GM19395 (cell line): ENCODE results near the gene ZBTB20.

Experiments
- ATAC-seq: cut with Tn5 transposase; IDR thresholded peaks from one replicate; pipeline ENCODE4 v1.9.1; 2021; ENCODE audit warnings: mild to moderate bottlenecking, moderate library complexity; ENCODE audit not compliant: unreplicated experiment

The ZBTB20 gene

DNA sequence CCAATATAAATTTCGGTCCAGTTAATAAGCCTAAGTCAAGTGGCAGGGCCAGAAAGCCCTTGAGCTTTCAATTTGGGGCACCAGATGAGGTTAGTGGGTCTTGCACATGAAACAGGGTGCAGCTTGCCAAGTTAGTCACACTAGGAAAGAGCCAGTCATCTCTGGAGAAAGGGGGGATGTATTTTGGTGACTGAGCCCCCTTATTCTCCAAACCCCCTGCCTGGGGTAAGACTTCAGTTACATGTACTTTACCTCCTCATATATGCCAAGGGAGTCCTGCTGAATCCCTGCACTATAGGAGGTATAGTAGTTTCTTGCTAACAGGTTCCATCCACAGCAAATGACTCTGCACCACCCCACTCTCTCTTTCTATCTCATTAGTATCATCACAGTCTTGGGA lies 790.6 kb downstream of the ZBTB20 start:
- ATAC-seq = peak; percentile 74

DNA sequence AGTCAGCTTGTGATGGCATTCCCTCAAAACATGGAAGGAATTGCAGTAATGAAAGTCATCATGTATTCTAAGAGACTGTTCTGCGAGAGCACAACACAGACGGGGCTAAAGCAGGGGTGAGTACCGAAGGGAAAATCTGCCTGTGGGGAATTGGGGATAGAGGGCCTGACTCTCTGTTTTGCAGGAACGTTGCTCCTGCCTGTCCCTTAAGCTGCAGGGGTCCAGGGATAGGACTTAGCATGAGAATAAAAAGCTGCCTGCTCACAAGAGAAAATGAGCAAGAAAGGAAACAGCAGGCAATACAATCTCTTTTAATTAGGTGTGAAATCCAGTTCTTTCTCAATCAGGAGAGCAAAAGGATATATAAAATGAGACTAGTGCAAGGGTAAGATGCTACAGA lies 791.0 kb downstream of the ZBTB20 start:
- ATAC-seq = no peak

DNA sequence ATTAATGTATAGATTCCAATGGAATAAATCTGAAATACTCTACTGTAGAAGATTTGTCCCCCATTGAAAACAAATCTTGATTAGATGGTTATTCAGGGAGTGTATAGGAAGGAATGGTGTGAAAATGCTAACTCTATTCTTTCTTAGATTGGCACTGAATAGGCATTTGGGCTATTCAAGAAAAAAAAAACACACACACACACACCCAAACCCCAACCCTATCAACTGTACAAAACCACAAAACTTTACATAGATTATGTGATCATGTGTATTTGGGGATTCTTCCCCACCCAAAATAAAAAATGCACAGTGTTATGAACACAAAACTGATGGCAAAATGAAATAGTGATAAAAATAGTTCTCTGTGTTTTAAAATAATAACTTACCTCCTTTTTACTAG lies 791.4 kb downstream of the ZBTB20 start:
- no peak for ATAC-seq

DNA sequence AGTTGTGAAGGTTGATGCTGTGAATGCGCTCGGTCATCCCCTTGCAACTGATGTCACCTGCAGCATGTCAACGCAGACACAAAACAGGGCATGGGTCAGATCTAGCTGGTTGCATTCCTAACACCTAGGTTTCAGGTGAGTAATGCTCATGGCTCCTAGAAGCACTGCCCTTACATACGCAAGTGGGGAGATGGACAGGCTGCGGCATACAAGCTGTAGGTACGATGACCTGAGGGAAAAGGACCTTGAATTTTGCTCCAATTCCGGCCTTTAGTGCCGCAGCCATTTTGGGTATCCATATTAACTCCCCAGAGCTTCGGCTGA lies 795.3 kb downstream of the ZBTB20 start:
- ATAC-seq = no peak

DNA sequence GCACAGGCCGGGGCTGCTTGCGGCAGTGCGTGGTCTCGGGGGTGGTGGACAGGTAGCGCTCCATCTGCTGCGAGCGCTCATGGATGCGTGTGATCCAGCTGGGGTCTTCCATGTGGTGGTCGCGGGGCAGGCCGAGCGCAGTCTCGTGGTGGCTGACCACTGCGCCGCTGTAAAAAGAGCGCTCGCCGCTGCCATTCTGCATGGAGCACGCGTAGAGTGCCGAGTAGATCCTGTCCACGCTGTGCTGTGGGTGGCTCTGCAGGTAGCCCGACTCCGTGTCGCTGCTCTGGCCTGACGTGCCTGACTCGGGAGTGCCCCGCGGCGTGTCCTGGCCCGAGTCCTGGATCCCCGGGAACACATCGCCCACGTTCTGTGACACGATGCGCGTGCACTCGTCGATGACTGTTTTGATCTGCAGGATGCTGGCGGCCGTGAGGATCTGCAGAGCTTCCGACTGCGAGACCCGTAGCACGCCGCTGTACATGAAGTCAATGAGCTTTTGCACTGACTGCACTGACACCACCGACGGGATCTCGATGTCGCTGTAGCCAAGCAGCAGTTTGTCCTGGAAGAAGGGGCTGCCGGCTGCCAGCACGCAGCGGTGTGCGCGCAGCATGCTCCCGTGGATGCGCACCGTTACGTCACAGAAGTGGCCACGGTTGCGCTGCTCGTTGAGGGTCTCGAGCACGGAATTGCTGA lies 795.8 kb downstream of the ZBTB20 start:
- no peak for ATAC-seq

DNA sequence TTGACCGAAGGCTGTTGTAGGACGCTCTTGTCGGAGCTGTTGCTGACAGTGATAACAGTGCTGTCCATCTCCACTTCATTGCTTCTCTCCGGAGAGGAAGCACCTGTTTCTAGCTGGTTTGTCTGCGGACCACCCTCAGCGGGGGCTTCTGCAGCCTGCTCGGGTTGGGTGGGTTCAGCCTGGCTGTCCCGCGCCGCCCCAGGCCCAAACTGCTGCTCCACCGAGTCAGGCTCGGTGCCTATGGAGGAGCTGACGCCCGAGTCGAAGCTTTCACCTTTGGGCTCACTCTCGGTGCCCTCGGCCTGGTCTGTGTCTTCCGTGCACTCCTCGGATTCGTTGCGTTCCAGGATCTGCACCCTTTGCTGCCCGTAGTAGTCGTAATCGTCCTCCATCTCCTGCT lies 796.4 kb downstream of the ZBTB20 start:
- no peak for ATAC-seq

DNA sequence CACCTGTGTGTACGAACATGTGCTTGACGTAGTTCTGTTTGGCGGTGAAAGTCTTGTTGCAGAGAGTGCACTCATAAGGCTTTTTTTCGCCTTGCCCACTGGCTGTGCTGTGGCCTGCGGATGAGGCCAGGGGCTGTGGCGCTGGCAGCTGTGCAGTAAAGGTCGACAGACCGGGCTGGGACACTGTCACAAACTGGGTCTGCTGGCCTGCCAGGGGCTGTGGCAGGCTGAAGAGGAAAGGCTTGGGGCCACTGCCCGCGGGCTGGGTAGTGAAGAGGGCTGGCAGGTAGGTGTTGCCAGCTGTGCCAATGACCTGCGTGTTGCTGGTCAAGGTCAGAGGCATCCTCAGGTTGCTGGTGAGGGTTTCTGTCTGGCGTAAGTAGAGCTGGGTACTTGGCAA lies 796.8 kb downstream of the ZBTB20 start:
- no peak for ATAC-seq

DNA sequence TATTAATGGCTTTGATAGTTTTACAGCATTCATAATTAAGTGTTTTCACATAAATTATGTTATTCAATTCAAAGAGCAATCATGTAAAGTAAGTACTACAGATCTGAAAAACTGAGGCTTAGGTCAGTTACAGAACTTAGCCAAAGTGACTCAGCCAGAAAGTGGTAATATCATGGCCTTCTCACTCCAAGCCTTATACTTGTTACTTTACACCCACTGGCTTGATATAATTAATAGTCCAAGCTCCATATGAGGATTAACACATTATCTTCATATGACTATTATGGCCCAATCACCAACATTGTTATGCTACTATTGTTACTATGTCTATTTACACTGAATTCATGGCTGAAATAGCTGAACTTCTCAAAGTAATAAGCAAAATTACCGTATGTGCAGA lies 802.6 kb downstream of the ZBTB20 start:
- no peak for ATAC-seq

DNA sequence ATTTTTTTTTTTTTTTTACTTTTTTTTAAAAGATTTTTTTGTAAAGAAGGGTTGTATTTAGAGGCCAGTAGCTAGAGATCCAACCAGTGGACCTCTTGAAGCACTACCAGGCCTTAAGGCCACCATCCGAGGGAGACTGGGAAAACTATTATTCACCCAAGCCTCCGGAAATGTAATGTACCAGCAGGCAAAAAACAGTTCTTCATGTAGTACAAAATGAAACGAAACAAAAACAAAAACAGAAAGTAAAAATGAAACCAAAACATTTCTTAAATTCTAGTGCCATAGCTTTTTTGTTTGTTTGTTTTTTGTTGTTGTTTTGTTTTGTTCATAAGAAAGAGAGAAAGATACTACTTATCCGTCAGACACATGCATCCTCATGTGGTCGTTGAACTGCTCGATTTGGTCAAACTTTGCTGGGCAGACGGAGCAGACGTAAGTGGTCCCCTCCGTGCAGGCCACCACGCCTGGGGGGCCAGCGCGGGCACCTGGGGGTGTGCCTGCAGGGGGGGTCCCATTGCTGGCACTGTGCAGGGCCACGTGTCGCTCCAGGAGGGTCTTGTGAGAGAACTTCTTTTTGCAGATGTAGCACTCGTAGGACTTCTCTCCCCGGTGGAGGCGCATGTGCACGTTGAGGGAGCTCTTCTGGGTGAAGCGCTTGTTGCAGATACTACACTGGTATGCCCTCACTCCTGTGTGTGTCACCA lies 808.3 kb downstream of the ZBTB20 start:
- ATAC-seq = no peak

DNA sequence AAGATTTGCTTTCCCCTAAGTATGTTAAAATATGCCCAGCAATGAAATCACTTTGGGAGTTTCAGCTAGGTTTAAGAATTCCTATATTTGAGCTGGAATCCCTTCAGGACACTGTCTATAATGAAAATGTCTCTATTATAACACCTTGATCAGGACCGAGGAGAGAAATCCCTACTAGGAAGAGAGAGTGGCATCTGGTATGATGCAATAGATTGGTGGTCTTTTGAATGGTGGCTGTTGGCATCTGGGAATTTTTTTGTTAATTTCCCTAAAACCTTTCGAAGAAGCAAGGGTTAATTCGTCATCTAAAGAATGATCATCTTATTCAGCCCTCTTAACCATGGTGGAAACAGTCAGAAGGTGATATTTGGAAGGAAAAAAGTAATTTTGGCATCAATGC lies 810.2 kb downstream of the ZBTB20 start:
- ATAC-seq = no peak

DNA sequence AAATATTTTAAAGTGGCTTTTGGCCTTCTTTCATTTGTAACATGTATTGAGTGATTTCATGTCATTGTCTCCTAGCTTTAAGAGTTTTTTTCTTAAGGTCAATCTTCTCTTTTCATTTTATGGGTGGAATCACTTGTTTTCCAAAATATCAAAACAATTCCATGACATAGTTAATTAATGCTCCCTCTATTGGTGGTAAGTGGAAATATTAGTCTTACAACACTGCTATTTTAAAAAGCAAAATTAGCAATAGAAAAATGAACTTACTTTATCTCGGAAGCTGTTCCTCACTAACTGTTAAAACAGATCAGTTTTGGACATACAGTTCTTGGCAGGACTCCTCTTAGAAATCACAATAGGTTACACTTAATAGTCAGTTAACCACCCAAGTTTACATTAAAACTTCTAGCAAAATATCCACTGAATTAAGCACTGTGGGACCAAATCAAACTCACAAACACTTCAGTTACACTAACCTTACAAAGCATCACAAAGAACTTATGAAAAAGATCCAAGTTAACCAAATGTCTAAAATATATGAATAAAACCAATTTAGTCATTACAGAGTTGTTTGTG lies 810.9 kb downstream of the ZBTB20 start:
- ATAC-seq = no peak

DNA sequence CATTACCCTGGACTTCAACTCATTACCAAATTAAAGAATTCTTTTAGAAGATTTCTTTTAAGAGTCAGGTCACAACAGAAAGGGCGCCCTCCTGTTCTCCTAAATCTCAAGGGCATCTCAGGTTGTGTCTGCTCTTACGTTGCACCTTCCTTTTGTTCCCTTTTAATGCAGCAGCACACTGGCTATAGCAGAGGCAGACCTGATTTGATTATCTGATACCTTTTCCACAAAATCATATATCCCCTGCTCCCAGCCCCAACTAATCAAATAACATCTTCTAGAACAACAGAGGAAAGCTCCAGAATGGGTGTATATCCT lies 813.2 kb downstream of the ZBTB20 start:
- ATAC-seq = no peak

DNA sequence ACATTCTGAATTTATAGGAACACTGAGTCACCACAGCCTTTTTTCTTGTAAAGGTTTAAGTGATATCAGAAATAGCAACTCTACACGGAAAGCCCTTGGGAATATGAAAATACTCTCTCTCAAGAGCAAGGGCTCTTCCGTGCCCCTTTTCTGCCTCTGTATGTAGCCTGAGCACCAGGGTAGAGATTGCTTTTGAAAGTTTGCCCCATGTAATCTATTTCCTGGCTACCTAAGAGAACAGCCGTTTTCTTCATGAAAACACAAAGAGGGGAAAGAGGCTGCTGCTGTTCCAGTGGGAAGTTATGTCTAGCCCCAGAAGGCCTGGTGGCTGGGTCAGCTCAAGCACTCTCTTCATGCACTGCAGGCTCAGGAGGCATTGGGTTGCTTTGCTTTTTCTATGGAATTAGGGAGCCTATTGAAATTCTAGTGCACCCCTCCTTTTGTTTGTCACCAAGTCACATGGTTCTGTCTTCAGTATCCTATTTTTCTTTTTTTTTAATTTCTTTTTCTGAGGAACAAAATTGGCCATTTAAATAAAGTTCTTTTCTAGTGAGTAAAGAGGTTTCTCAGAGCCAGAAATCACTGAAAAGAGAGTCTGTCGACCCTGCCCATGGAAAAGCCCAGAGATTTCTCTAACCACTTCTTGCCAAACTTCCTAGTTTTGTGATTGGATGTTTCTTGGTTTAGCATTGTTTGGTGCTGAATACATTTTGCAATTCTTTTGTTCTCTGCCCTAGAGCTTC lies 813.7 kb downstream of the ZBTB20 start:
- ATAC-seq = peak; percentile 27

DNA sequence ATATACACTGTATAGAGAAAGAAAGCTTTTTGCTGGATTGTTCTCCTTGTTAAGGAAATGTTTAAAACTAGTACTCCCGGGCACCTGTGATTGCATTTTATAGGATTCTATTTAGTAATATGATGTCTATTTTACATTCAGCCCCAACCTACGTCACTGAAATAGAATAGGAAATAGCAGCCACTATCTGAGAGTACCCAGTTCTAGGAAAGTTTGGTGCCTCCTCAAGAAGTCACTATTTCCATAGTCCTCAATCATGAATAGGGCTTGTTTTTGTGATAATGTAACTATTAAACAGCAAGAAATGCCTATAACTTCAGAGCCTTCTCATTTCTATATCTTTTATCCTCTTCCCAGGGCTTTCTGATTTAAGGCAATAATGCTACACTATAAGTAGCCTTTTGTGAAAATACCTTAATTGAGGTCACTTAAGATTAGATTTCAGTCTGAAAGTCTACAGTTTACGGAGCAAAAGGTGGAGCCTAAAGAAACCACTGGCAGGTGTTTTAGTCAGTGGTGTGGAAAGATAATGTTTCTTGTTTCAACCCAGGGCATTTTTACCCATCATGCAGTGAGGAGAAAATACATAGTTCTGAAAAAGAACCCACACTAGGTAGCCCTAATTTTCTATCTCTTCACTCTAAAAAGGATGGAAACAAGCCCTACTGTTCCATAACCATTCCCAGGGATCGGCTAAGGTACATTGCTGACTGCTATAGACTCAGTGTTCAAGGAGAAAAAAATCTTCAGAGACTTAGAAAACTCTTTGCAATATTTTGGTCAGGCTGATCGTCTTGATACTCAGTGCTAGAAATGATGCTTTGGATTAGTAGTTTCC lies 814.5 kb downstream of the ZBTB20 start:
- peak; percentile 74 for ATAC-seq

DNA sequence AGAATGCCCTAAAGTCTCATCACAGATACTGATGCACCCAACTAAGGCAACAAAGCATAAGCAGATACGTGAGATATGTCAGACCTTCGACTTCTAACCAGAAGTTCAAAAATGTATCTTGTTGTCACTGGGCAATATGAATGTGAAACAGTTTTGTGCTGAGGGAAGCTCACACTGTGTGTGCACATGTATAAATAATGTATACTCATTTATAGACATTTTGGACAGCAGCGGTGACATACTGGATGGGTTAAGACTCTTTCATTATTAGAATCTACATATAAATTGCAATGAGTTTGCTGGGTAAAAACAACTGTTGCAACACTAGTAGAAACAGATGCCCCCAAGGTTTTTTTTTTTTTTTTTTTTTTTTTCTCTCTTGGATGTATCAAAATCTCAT lies 815.4 kb downstream of the ZBTB20 start:
- no peak for ATAC-seq

DNA sequence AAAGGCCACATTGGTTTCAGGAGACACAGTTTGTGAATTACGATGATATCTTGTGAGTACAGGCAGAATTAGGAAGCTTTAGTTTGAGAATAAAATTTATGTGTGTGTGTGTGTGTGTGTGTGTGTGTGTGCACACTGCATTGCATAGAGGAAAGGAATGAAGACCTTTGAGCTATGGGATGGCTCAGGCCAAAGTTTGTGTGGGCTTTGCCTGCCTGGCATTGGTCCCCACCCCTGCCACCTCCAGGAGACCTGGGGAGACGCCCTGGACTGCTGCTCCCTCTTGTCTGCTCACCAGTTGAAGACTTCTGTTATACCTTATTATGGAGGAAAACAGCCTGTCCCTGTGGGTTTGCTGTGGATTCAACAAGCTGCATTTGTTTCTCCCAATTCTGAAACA lies 816.1 kb downstream of the ZBTB20 start:
- no peak for ATAC-seq

DNA sequence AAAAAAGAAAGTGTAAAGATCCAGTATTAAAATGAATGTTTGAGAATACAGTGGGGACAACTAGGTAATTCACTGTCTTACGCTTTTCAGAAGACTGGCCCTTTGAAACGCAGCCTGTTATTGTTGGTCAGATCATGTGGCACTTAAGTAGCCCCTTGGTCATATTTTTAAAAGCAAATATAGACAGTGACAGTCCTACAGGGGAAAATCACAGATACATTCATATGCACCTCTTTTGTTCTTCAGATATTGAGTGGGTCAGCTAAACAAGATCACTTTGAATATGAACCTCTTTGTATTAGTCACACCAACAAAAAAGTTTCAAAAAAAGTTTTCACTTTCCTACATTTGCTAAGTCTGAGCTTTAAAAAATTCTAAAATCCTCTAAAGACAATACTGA lies 817.3 kb downstream of the ZBTB20 start:
- ATAC-seq = no peak

DNA sequence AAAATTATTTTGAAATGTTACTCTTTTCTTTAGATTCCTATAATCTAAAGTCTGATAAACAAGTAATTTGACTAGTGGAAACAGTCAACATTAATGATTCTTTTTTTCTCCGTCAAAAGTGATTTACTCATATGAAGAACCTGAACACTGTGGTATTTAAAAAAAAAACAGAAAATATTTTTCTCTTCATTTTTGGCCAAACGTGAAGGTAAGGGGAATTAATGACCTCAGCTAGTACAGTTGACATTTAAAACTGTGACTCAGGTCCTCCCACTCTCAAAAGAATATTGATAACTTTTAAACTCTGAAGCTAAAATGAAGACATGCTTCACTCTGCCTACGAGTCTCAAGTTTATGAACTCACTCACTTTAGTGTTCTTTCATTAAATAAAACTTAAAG lies 818.7 kb downstream of the ZBTB20 start:
- no peak for ATAC-seq

DNA sequence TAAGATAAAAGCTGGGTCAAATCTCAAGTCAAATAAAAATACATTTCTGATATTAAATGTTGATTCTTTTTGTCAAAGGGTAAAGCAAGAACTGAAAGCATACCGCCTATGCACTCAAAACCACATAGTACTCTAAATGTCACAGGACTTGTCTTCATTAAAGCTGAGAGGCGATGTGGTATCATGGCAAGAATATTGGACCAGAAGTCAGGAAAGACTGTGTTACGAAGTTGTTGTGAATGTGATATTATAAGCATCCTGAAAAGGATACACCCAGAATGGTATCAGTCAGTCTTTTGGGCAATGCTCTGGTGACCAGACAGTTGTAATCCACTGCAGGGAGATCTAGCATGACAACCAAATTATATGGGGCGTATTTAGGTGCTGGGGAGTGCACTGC lies 819.4 kb downstream of the ZBTB20 start:
- ATAC-seq = no peak

DNA sequence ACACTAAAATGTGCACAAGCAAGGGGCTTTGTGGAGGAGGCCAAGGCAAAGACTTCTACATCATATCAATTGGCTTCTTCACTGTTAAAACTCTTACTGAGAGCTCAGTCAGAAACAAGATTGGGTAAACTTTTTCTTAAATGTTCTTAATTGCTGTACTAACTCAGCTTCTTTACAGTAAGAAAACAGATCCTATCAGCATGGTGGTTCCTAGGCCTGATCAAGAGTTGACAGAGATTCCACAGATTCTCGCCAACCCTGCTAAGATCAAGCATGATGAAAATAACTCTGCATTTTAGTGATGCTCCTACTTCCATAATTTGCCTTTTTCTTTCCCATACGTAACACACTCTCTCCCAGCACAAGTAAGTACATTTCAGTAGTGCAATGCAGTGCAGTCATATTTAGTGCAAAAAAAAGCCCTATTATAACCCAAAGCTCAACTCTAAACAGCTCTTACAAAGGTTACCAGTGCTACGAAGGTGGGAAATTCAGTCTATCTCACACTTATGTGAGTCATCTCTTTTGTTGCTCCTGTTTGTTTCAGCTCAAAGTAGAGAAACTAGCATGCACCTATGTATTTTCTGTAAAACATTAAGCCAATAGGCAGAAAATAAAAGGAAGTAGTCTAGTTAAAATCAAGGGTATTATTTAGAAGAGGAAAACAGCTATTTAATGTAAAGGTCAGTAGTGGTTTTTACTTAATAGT lies 823.4 kb downstream of the ZBTB20 start:
- peak; percentile 65 for ATAC-seq

DNA sequence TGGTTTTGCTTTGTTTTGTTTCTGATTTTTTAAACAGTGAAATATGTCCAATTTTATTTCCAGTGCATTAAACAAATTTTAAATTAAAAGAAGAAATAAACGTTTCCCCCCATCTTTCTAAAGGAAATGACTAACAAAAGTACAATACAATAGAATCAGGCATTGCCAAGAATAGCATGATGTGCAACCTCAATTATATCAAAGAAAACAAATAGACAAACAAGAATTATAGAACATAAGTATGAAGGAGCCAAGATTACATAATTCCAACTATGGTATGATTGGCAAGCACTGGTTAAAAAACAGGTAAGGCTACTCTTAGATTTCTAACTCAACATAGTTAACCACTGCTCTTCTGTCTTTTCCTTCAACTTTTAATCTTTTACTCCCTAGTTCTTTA lies 826.8 kb downstream of the ZBTB20 start:
- no peak for ATAC-seq
